Measurements from ENCODE around the gene EPN1. TPM values are rescaled to one million over a fixed set of nuclear protein-coding genes. Genes with fewer than 3 reads are reported as not detected.

The EPN1 gene
- total and polyA plus RNA-seq, 9 of the 15 experiments (the other 6 are each of a cell fraction or from before 2014, with no cell fraction given) = 0.08 to 138 (median 12.7) TPM

GRCh38 chr19:55642153-55643002 lies 32.6 kb upstream of the EPN1 start (continued):
- no peak for TF ChIP-seq E2F8 (IDR thresholded peaks at IDR 0.05; ENCODE audit: low read depth, partially characterized antibody)
- TF ChIP-seq MGA (IDR thresholded peaks at IDR 0.05) = peak; percentile 21; the same call in 1 of the 2 replicates
- TF ChIP-seq SRSF1 (IDR thresholded peaks at IDR 0.05; ENCODE audit: low read depth, low read length) = no peak
- TF ChIP-seq FUS (optimal IDR thresholded peaks at IDR 0.05; ENCODE audit: low read depth, low read length) = peak; percentile 68
- TF ChIP-seq CCNT2 (IDR thresholded peaks at IDR 0.05; ENCODE audit: borderline replicate concordance, extremely low read depth, insufficient read length, low read depth, low read length) = peak; percentile 28
- TF ChIP-seq EZH2 (IDR thresholded peaks at IDR 0.05; ENCODE audit: borderline replicate concordance, low read depth, low read length) = no peak
- TF ChIP-seq STAT5A (IDR thresholded peaks at IDR 0.05; ENCODE audit: borderline replicate concordance, low read length) = no peak
- no peak for TF ChIP-seq ZSCAN32 (CRISPR knock-in tag; IDR thresholded peaks at IDR 0.05)
- TF ChIP-seq HMGN3 (IDR thresholded peaks at IDR 0.05; ENCODE audit: borderline replicate concordance, extremely low read depth, insufficient read length, low read depth, low read length) = peak; percentile 13
